Activated B cell treated with CpG ODN at 0.5 μM for 24 hours (primary cell): ENCODE data around the gene MRPL28. TPM values are rescaled to one million over a fixed set of nuclear protein-coding genes. Genes with fewer than 3 reads are reported as not detected.
A peak's percentile ranks its signal among the peaks of the same experiment; 100 is the strongest.

Source experiments
- ATAC-seq: fragments of 200-7000 bp; cut with Tn5 transposase; one replicate; pipeline ENCODE4 v1.10.0; 2021; ENCODE audit warnings: low read depth, mild to moderate bottlenecking, moderate library complexity
- CTCF ChIA-PET: fragments of 350-600 bp; sonication (Branson Sonifier 250); formaldehyde crosslinking; loops from one replicate; lab custom pipeline; 2021; ENCODE audit warnings: antibody characterized with exemption; lab: Charles Lee
- POLR2A ChIA-PET: fragments of 350-600 bp; sonication (Branson Sonifier 250); formaldehyde crosslinking; loops from one replicate; lab custom pipeline; 2021; ENCODE audit warnings: antibody characterized with exemption; lab: Charles Lee
- DNase-seq: peaks from one replicate; pipeline ENCODE4 v3.0.0; 2022
- H3K27ac Mint-ChIP-seq: one replicate; pipeline ENCODE4 v1.8.0; 2020; ENCODE audit warnings: mixed read lengths
- H3K27me3 Mint-ChIP-seq: one replicate; pipeline ENCODE4 v1.8.0; 2021; ENCODE audit warnings: mixed read lengths
- H3K36me3 Mint-ChIP-seq: one replicate; pipeline ENCODE4 v1.8.0; 2021; ENCODE audit warnings: low read depth, mixed read lengths
- H3K4me1 Mint-ChIP-seq: one replicate; pipeline ENCODE4 v1.8.0; 2021; ENCODE audit warnings: mixed read lengths
- H3K4me3 Mint-ChIP-seq: one replicate; pipeline ENCODE4 v1.8.0; 2020; ENCODE audit warnings: mild to moderate bottlenecking, mixed read lengths
- H3K9me3 Mint-ChIP-seq: one replicate; pipeline ENCODE4 v1.8.0; 2020; ENCODE audit warnings: mixed read lengths
- CTCF ChIP-seq: fragments of 200-600 bp; IDR thresholded peaks from one replicate; pipeline ENCODE4 v1.8.0; 2022; ENCODE audit warnings: antibody characterized with exemption, mild to moderate bottlenecking
- intact Hi-C: fragments of 100-400 bp; cut with micrococcal nuclease; formaldehyde crosslinking; loops from one replicate; pipeline ENCODE4 v1.15.1; 2024
- total RNA-seq: library from RNA; stranded (reverse); gene quantifications from 2 replicates; pipeline ENCODE4 v1.2.3, GENCODE V29; 2022

MRPL28 gene
- total RNA-seq, 1 donor from 2014 or later, result 82.4 TPM

GRCh38 chr16:353404-354290, 16.7 kb downstream of the MRPL28 start:
- ChIA-PET POLR2A (interaction anchor here (0.9 to 2.4 kb wide), 9 partner anchors 9 to 276 kb away, joined by 3 to 27 read pairs (median 10); partner anchors contain the start of genes DECR2, FAM234A, LUC7L and MRPL28), CTCF (interaction anchor here (0.7 to 1.7 kb wide), 3 partner anchors 8 to 247 kb away, joined by 3 to 5 read pairs (median 3); no protein-coding TSS in a partner anchor)
- Mint-ChIP-seq H3K9me3 (no peaks in the 10 kb centered on the region), H3K27ac (no peak overlapping the region), H3K4me1 (peaks cover 23% of the 10 kb centered on the region), H3K27me3 (no peaks in the 10 kb centered on the region), H3K4me3 (peak overlapping the region; percentile 32), H3K36me3 (peaks cover 7% of the 10 kb centered on the region)
- intact Hi-C loops, result loop anchor here (1.0 to 2.0 kb wide), 3 partner anchors 17 to 173 kb away; partner anchors contain the start of genes CAPN15 and MRPL28
- DNase-seq (no peak), ATAC-seq (no peak)
- no peak for TF ChIP-seq CTCF

GRCh38 chr16:352547-353403, 17.6 kb downstream of the MRPL28 start, which contains the start of gene AXIN1:
Gene AXIN1 (minus strand): TSS chr16:352723. CDS start chr16:347025, 5,698 bp downstream.
- Mint-ChIP-seq H3K36me3 (peaks cover 9% of the 10 kb centered on the region), H3K9me3 (no peaks in the 10 kb centered on the region), H3K27ac (peak within 1 kb of the TSS; percentile 77), H3K4me1 (peaks cover 32% of the 10 kb centered on the region), H3K27me3 (no peaks in the 10 kb centered on the region), H3K4me3 (peak within 1 kb of the TSS; percentile 85)
- peak; percentile 89 for ATAC-seq
- intact Hi-C loops, result loop anchor here (1.0 to 2.0 kb wide), 8 partner anchors 18 to 237 kb away; partner anchors contain the start of genes CAPN15, DECR2, LUC7L and MRPL28
- peak; percentile 100 for DNase-seq
- POLR2A ChIA-PET, result interaction anchor here (0.6 to 2.4 kb wide), 18 partner anchors 10 to 323 kb away, joined by 3 to 27 read pairs (median 5); partner anchors contain the start of genes DECR2, FAM234A, LUC7L and MRPL28
- no peak for TF ChIP-seq CTCF
- CTCF ChIA-PET, result interaction anchor here (0.7 to 1.7 kb wide), 3 partner anchors 9 to 246 kb away, joined by 3 to 5 read pairs (median 3); no protein-coding TSS in a partner anchor

GRCh38 chr16:351804-352520, 18.4 kb downstream of the MRPL28 start:
- no peak for DNase-seq

More at GRCh38 chr16:351804-352520, 18.4 kb downstream of the MRPL28 start:
- Mint-ChIP-seq H3K9me3 (no peaks in the 10 kb centered on the region), H3K36me3 (peaks cover 15% of the 10 kb centered on the region), H3K4me1 (peaks cover 40% of the 10 kb centered on the region), H3K4me3 (peak overlapping the region; percentile 85), H3K27ac (peak overlapping the region; percentile 77), H3K27me3 (no peaks in the 10 kb centered on the region)
- peak; percentile 12 for ATAC-seq
- CTCF ChIA-PET, result interaction anchor here (1.2 to 1.7 kb wide), 2 partner anchors 49 to 245 kb away, joined by 3 to 5 read pairs; no protein-coding TSS in a partner anchor
- POLR2A ChIA-PET, result interaction anchor here (0.6 to 2.4 kb wide), 16 partner anchors 10 to 275 kb away, joined by 3 to 27 read pairs (median 4); partner anchors contain the start of genes DECR2, FAM234A, LUC7L and MRPL28
- intact Hi-C loops, result loop anchor here (1.0 to 2.0 kb wide), 6 partner anchors 49 to 237 kb away; partner anchors contain the start of genes CAPN15, DECR2, LUC7L and RAB11FIP3
- no peak for TF ChIP-seq CTCF
